A549 (cell line): Measurements from ENCODE around the gene TTC27.

Experiments
- ESRRA ChIP-seq: fragments of 150-350 bp; IDR thresholded peaks from 2 replicates; pipeline ENCODE4 v1.6.1; 2014; ENCODE audit warnings: mild to moderate bottlenecking, low read length, borderline replicate concordance
- JUNB ChIP-seq: fragments of >200 bp; sonication (Bioruptor Twin); formaldehyde crosslinking; IDR thresholded peaks from 2 replicates; pipeline ENCODE4 v1.6.1; 2016
- NFE2L2 ChIP-seq: fragments of 150-350 bp; conservative IDR thresholded peaks from 2 replicates; pipeline ENCODE4 v1.6.1; 2014; ENCODE audit warnings: low read length
- RAD21 ChIP-seq, 2 experiments: fragments of >200 bp in 1 of 2; sonication (Bioruptor Twin) in 1 of 2; formaldehyde crosslinking in 1 of 2; IDR thresholded peaks in 1 of 2; conservative IDR thresholded peaks in 1 of 2; 2 replicates in 1 of 2; 3 replicates in 1 of 2; pipeline ENCODE4 v1.6.1; 2012 to 2018; ENCODE audit warnings: inconsistent platforms in 1 of 2
- SMC3 ChIP-seq: fragments of >200 bp; sonication (Bioruptor Twin); formaldehyde crosslinking; IDR thresholded peaks from 3 replicates; pipeline ENCODE4 v1.6.1; 2018; ENCODE audit warnings: inconsistent platforms
- TF ChIP-seq, protein P1 (sequence below): fragments of >200 bp; sonication (Bioruptor Twin); formaldehyde crosslinking; IDR thresholded peaks from 3 replicates; pipeline ENCODE4 v1.5.1; 2016

DNA sequence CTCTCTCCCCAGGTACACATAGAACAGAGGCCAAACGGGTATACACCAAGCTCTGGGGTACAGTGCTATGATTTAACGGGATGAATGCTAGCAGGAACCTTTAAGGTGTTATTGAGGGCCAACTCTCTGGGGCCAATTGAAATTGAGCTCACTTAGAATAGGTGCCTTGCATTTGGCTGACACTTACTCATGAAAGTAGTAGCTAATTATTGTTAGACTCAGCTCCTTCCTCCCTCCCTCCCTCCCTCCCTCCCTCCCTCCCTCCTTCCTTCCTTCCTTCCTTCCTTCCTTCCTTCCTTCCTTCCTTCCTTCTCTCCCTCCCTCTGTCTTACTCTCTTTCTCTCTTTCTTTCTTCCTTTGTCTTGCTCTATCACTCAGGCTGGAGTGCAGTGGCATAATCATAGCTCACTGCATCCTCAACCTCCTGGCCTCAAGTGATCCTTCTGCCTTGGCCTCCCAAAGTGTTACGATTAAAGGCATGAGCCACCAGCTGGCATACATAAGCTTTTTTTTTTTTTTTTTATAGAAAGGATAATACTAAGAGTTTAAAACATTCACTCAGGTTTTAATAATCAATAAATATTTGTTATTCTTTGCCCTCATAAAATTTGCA lies 95.7 kb downstream of the TTC27 start:
- no peak for TF ChIP-seq NFE2L2
- TF ChIP-seq SMC3, result no peak
- TF ChIP-seq, protein P1, sequence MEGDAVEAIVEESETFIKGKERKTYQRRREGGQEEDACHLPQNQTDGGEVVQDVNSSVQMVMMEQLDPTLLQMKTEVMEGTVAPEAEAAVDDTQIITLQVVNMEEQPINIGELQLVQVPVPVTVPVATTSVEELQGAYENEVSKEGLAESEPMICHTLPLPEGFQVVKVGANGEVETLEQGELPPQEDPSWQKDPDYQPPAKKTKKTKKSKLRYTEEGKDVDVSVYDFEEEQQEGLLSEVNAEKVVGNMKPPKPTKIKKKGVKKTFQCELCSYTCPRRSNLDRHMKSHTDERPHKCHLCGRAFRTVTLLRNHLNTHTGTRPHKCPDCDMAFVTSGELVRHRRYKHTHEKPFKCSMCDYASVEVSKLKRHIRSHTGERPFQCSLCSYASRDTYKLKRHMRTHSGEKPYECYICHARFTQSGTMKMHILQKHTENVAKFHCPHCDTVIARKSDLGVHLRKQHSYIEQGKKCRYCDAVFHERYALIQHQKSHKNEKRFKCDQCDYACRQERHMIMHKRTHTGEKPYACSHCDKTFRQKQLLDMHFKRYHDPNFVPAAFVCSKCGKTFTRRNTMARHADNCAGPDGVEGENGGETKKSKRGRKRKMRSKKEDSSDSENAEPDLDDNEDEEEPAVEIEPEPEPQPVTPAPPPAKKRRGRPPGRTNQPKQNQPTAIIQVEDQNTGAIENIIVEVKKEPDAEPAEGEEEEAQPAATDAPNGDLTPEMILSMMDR, result no peak
- TF ChIP-seq RAD21 (conservative IDR thresholded peaks at IDR 0.05 in 1 of 2, IDR thresholded peaks at IDR 0.05 in 1 of 2), result no peak
- TF ChIP-seq ESRRA, result no peak
- no peak for TF ChIP-seq JUNB
